ENCODE data around the gene FBN1.

Gene FBN1

GRCh38 chr15:48426941-48427340 lies 218.6 kb downstream of the FBN1 start:
- H3K4me1 Mint-ChIP-seq (ENCODE audit: low read depth): peaks cover 2% of the 10 kb centered on the region
- no peak overlapping the region for H3K4me3 Mint-ChIP-seq
- no peak for DNase-seq (ENCODE audit: low spot score)
- H3K9me3 Mint-ChIP-seq: no peaks in the 10 kb centered on the region
- H3K27ac Mint-ChIP-seq: no peak overlapping the region
- peaks cover 3% of the 10 kb centered on the region for H3K27me3 Mint-ChIP-seq (ENCODE audit: low read depth)
- no peaks in the 10 kb centered on the region for H3K36me3 Mint-ChIP-seq (ENCODE audit: low read depth)

GRCh38 chr15:48426044-48426443 lies 219.5 kb downstream of the FBN1 start:
- H3K9me3 Mint-ChIP-seq: no peaks in the 10 kb centered on the region
- H3K27me3 Mint-ChIP-seq (ENCODE audit: low read depth): peaks cover 3% of the 10 kb centered on the region
- no peaks in the 10 kb centered on the region for H3K36me3 Mint-ChIP-seq (ENCODE audit: low read depth)
- no peak for DNase-seq (ENCODE audit: low spot score)
- no peak overlapping the region for H3K27ac Mint-ChIP-seq
- no peak overlapping the region for H3K4me3 Mint-ChIP-seq
- peaks cover 2% of the 10 kb centered on the region for H3K4me1 Mint-ChIP-seq (ENCODE audit: low read depth)

DNA sequence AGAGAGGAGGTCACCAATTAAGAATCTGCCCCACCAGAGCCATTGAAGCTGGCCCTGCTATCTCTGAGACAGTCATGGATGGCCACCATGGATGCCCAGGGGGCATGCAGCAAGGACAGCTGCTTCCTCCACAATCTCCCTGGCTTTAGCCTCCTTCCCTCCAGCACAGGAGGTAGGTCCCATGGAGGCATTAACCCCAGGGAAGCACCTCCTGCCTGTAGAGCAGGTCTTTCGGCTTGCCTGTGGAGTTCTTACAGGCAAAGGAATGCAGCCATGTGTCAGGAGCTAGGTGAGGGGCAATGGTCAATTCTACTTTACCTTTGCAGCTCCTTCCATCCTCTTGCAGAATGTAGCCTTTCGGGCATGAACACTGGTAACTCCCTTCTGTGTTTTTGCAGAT lies 220.5 kb downstream of the FBN1 start:
- Mint-ChIP-seq H3K9me3 (no peaks in the 10 kb centered on the region), H3K36me3 (ENCODE audit: low read depth) (no peaks in the 10 kb centered on the region), H3K27ac (no peak overlapping the region), H3K4me3 (no peak overlapping the region), H3K4me1 (ENCODE audit: low read depth) (peaks cover 2% of the 10 kb centered on the region), H3K27me3 (ENCODE audit: low read depth) (peaks cover 3% of the 10 kb centered on the region)
- DNase-seq (ENCODE audit: low spot score): no peak

GRCh38 chr15:48423896-48424475 lies 221.5 kb downstream of the FBN1 start:
- H3K27me3 Mint-ChIP-seq (ENCODE audit: low read depth): peaks cover 3% of the 10 kb centered on the region
- H3K9me3 Mint-ChIP-seq: no peaks in the 10 kb centered on the region
- H3K4me3 Mint-ChIP-seq: no peak overlapping the region
- H3K27ac Mint-ChIP-seq: no peak overlapping the region
- H3K36me3 Mint-ChIP-seq (ENCODE audit: low read depth): no peaks in the 10 kb centered on the region
- DNase-seq (ENCODE audit: low spot score): no peak
- H3K4me1 Mint-ChIP-seq (ENCODE audit: low read depth): peaks cover 2% of the 10 kb centered on the region

- Mint-ChIP-seq H3K27ac (no peak overlapping the region), H3K27me3 (ENCODE audit: low read depth) (peaks cover 3% of the 10 kb centered on the region), H3K9me3 (no peaks in the 10 kb centered on the region), H3K36me3 (ENCODE audit: low read depth) (no peaks in the 10 kb centered on the region), H3K4me1 (ENCODE audit: low read depth) (peaks cover 2% of the 10 kb centered on the region), H3K4me3 (no peak overlapping the region)
- no peak for DNase-seq (ENCODE audit: low spot score)
Observed at GRCh38 chr15:48423342-48423741, 222.2 kb downstream of the FBN1 start.

DNA sequence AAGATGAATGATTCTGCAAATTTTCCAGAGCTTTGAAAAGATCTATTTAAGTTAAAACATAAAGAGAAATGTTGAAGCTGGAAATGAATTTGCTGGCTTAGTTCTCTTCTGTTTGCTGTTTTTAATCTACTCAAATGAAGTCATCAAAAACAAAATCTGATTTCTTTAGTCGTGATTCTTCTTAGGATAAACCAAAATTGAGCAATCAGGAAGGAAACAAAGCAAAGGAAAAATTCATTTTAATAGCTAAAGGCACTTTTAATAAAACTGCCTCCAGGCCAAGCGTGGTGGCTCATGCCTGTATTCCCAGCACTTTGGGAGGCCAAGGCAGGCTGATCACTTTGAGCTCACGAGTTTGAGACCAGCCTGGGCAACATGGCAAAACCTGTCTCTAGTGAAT lies 223.1 kb downstream of the FBN1 start:
- H3K9me3 Mint-ChIP-seq: no peaks in the 10 kb centered on the region
- H3K4me1 Mint-ChIP-seq (ENCODE audit: low read depth): peaks cover 2% of the 10 kb centered on the region
- H3K4me3 Mint-ChIP-seq: no peak overlapping the region
- H3K27me3 Mint-ChIP-seq (ENCODE audit: low read depth): no peaks in the 10 kb centered on the region
- no peak overlapping the region for H3K27ac Mint-ChIP-seq
- H3K36me3 Mint-ChIP-seq (ENCODE audit: low read depth): no peaks in the 10 kb centered on the region
- no peak for DNase-seq (ENCODE audit: low spot score)

- Mint-ChIP-seq H3K27ac (no peak overlapping the region), H3K36me3 (ENCODE audit: low read depth) (no peaks in the 10 kb centered on the region), H3K27me3 (ENCODE audit: low read depth) (no peaks in the 10 kb centered on the region), H3K9me3 (no peaks in the 10 kb centered on the region), H3K4me3 (no peak overlapping the region), H3K4me1 (ENCODE audit: low read depth) (peaks cover 2% of the 10 kb centered on the region)
- no peak for DNase-seq (ENCODE audit: low spot score)
Observed at GRCh38 chr15:48421362-48421761, 224.1 kb downstream of the FBN1 start.

- H3K4me1 Mint-ChIP-seq (ENCODE audit: low read depth): peaks cover 2% of the 10 kb centered on the region
- H3K36me3 Mint-ChIP-seq (ENCODE audit: low read depth): no peaks in the 10 kb centered on the region
- no peak for DNase-seq (ENCODE audit: low spot score)
- no peaks in the 10 kb centered on the region for H3K27me3 Mint-ChIP-seq (ENCODE audit: low read depth)
- H3K9me3 Mint-ChIP-seq: no peaks in the 10 kb centered on the region
- no peak overlapping the region for H3K27ac Mint-ChIP-seq
- no peak overlapping the region for H3K4me3 Mint-ChIP-seq
Observed at GRCh38 chr15:48419896-48420295, 225.6 kb downstream of the FBN1 start.

GRCh38 chr15:48418343-48418742 lies 227.2 kb downstream of the FBN1 start:
- Mint-ChIP-seq H3K4me1 (ENCODE audit: low read depth) (no peaks in the 10 kb centered on the region), H3K9me3 (no peaks in the 10 kb centered on the region), H3K4me3 (no peak overlapping the region), H3K27me3 (ENCODE audit: low read depth) (no peaks in the 10 kb centered on the region), H3K36me3 (ENCODE audit: low read depth) (no peaks in the 10 kb centered on the region), H3K27ac (no peak overlapping the region)
- no peak for DNase-seq (ENCODE audit: low spot score)

- Mint-ChIP-seq H3K36me3 (ENCODE audit: low read depth) (no peaks in the 10 kb centered on the region), H3K27ac (no peak overlapping the region), H3K4me1 (ENCODE audit: low read depth) (no peaks in the 10 kb centered on the region), H3K27me3 (ENCODE audit: low read depth) (no peaks in the 10 kb centered on the region), H3K4me3 (no peak overlapping the region), H3K9me3 (no peaks in the 10 kb centered on the region)
- no peak for DNase-seq (ENCODE audit: low spot score)
Observed at GRCh38 chr15:48416301-48416700, 229.2 kb downstream of the FBN1 start.

DNA sequence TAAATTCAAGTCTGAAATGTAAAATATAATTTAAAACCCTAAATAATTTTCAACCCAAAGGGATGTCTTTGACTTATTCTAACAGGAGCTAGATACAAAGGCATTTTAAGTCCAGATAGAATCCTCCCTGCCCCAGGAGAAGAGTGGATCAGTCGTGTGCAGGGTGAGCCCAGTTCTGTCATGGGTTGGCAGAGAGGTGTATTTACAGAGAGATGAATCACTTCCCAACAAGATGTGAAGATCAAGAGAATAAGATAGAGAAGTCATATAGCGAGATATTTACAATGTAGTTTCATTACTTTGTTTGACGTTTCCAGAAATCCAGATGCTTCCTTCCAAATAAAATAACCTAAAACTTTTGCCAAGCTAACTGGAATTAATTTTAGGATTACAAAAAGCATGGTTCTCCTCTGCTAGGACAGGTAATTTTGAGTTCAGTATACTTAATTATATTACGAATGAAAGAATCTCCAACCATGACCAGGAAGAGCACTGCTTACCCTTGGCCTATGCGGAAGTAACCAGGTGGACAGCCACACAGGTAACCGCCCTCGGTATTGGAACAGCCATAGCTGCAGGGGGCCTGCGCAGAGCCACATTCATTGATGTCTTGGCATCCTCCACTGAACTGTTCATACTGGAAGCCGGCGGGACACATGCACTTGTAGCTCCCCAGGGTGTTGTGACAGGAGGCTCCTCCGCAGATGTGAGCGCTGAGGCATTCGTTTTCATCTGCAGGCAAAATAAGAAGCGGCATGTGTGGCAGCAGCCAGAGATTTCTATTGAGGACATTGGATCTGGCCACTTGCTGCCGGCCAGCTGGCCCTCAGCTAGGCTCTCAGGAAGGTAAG lies 230.2 kb downstream of the FBN1 start:
- Mint-ChIP-seq H3K4me1 (ENCODE audit: low read depth) (no peaks in the 10 kb centered on the region), H3K4me3 (no peak overlapping the region), H3K27ac (no peak overlapping the region), H3K36me3 (ENCODE audit: low read depth) (no peaks in the 10 kb centered on the region), H3K27me3 (ENCODE audit: low read depth) (no peaks in the 10 kb centered on the region), H3K9me3 (no peaks in the 10 kb centered on the region)
- no peak for DNase-seq (ENCODE audit: low spot score)

DNA sequence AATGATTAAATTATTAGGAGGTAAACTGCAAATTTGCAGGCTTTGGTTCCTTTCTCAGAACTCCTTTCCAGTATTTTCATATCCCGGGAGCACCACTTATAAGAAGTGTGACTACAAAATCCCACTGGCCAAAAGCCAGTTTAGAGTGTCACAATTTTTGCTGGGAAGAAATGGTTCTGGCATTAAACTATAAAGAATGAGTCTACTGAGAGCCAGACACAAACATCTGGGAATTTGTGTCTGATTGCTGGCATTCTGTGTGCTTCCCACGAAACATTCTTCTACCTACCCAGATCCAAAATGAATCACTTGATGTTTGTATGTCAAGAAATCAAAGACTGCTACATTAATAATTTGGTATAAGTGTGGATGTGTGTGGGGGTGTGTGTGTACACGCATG lies 231.5 kb downstream of the FBN1 start:
- no peak for DNase-seq (ENCODE audit: low spot score)
- H3K9me3 Mint-ChIP-seq: no peaks in the 10 kb centered on the region
- H3K36me3 Mint-ChIP-seq (ENCODE audit: low read depth): no peaks in the 10 kb centered on the region
- no peaks in the 10 kb centered on the region for H3K27me3 Mint-ChIP-seq (ENCODE audit: low read depth)
- no peaks in the 10 kb centered on the region for H3K4me1 Mint-ChIP-seq (ENCODE audit: low read depth)
- no peak overlapping the region for H3K4me3 Mint-ChIP-seq
- H3K27ac Mint-ChIP-seq: no peak overlapping the region

- Mint-ChIP-seq H3K27ac (no peak overlapping the region), H3K4me1 (ENCODE audit: low read depth) (no peaks in the 10 kb centered on the region), H3K9me3 (no peaks in the 10 kb centered on the region), H3K27me3 (ENCODE audit: low read depth) (no peaks in the 10 kb centered on the region), H3K36me3 (ENCODE audit: low read depth) (no peaks in the 10 kb centered on the region), H3K4me3 (no peak overlapping the region)
- DNase-seq (ENCODE audit: low spot score): no peak
Observed at GRCh38 chr15:48413304-48413703, 232.2 kb downstream of the FBN1 start.

DNA sequence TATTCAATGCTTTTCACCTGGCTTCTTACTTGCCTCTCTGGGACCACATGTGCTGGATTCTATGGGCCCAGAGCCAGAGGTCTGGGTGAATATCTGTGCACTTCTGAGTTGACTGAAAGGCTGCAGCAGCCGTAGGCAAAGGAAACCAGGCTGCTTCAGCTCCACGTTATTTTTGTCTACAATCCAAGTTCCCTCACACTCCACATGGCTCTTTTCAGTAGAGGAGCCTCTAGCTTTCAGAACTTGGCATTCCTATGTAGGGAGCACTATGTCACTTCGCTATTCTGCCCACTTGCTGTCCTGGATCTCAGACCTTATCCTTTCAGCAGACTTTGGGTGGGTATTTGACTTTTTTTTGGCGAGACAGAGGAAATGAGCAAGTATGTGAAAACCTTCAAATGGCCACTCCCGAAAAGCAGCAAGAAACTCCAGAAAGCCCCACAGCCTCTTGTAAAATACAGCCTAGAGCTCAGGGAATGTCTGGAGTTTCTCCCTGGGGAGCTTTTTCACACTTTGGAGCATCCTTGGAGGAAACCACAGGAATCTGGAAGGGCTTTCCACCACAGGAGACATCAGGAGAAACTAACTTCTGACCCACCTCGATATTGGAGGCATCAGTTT lies 233.4 kb downstream of the FBN1 start:
- no peak overlapping the region for H3K27ac Mint-ChIP-seq
- H3K4me3 Mint-ChIP-seq: no peak overlapping the region
- H3K4me1 Mint-ChIP-seq (ENCODE audit: low read depth): no peaks in the 10 kb centered on the region
- H3K9me3 Mint-ChIP-seq: no peaks in the 10 kb centered on the region
- DNase-seq (ENCODE audit: low spot score): no peak
- H3K27me3 Mint-ChIP-seq (ENCODE audit: low read depth): no peaks in the 10 kb centered on the region
- no peaks in the 10 kb centered on the region for H3K36me3 Mint-ChIP-seq (ENCODE audit: low read depth)
